BJ (cell line): ENCODE results near the gene ARID3A. TPM values are rescaled to one million over a fixed set of nuclear protein-coding genes. Genes with fewer than 3 reads are reported as not detected.

ENCODE experiments used
- CTCF ChIA-PET: fragments of 350-600 bp; formaldehyde crosslinking; extraction: SDS; loops from one replicate; lab custom pipeline; 2021; ENCODE audit warnings: antibody characterized with exemption, inconsistent platforms; lab: Yijun Ruan, JAX
- POLR2A ChIA-PET: fragments of 300-600 bp; sonication (Branson Sonifier 250); formaldehyde crosslinking; extraction: SDS; loops from one replicate; lab custom pipeline; 2021; ENCODE audit warnings: antibody characterized with exemption; lab: Charles Lee
- DNase-seq: peaks from one replicate; pipeline ENCODE4 v3.0.0-alpha.2; 2011; ENCODE audit warnings: low read depth
- H3K27me3 ChIP-seq: 2 replicates; pipeline ENCODE4 v1.6.0; 2011; ENCODE audit warnings: low read length; ENCODE audit not compliant: control insufficient read depth, insufficient read depth
- H3K36me3 ChIP-seq: 2 replicates; pipeline ENCODE4 v1.5.1; 2011; ENCODE audit warnings: low read length; ENCODE audit not compliant: control insufficient read depth, insufficient read depth
- H3K4me3 ChIP-seq: 2 replicates; pipeline ENCODE4 v1.5.1; 2011; ENCODE audit warnings: low read depth, mild to moderate bottlenecking, control low read depth, low read length
- CTCF ChIP-seq: IDR thresholded peaks from 2 replicates; pipeline ENCODE4 v1.5.1; 2011; ENCODE audit warnings: low read depth, mild to moderate bottlenecking, control low read depth, inconsistent platforms, low read length, moderate library complexity; ENCODE audit not compliant: insufficient read depth
- polyA plus RNA-seq: library from polyadenylated mRNA; depleted of rRNA; stranded (reverse); fragments of >200 nt; gene quantifications from 2 replicates; pipeline ENCODE4 v1.2.3, GENCODE V29; 2011

The ARID3A gene
- polyA plus RNA-seq, 1 experiment = 17.4 TPM

- no peak for TF ChIP-seq CTCF
- H3K4me3 ChIP-seq = no peak overlapping the region
- H3K27me3 ChIP-seq = no peaks in the 10 kb centered on the region
- DNase-seq = no peak
- ChIA-PET POLR2A (no interaction called here), CTCF (interaction anchor here (1.0 to 1.5 kb wide), 3 partner anchors 8 to 17 kb away, joined by 3 to 6 read pairs (median 3); partner anchors contain the start of gene WDR18)
- peaks cover 41% of the 10 kb centered on the region for H3K36me3 ChIP-seq
Observed at GRCh38 chr19:966485-967088, 40.8 kb downstream of the ARID3A start.

GRCh38 chr19:970695-971094 is 44.9 kb downstream of the ARID3A start:
- CTCF ChIA-PET = interaction anchor here (0.8 to 2.7 kb wide), 3 partner anchors 11 to 15 kb away, joined by 3 to 10 read pairs (median 5); partner anchors contain the start of gene WDR18
- POLR2A ChIA-PET = no interaction called here
- H3K27me3 ChIP-seq = no peaks in the 10 kb centered on the region
- TF ChIP-seq CTCF = peak; percentile 74
- H3K4me3 ChIP-seq = no peak overlapping the region
- H3K36me3 ChIP-seq = peaks cover 37% of the 10 kb centered on the region
- DNase-seq = no peak

GRCh38 chr19:971795-972194 is 46.0 kb downstream of the ARID3A start:
- H3K27me3 ChIP-seq = no peaks in the 10 kb centered on the region
- TF ChIP-seq CTCF = no peak
- ChIA-PET CTCF (no interaction called here), POLR2A (no interaction called here)
- H3K4me3 ChIP-seq = no peak overlapping the region
- DNase-seq = no peak
- peaks cover 35% of the 10 kb centered on the region for H3K36me3 ChIP-seq

GRCh38 chr19:972281-972680 is 46.4 kb downstream of the ARID3A start:
- TF ChIP-seq CTCF = no peak
- POLR2A ChIA-PET = no interaction called here
- Histone ChIP-seq H3K4me3 (no peak overlapping the region), H3K36me3 (peaks cover 34% of the 10 kb centered on the region), H3K27me3 (no peaks in the 10 kb centered on the region)
- CTCF ChIA-PET = no interaction called here
- DNase-seq = no peak

- ChIA-PET CTCF (no interaction called here), POLR2A (no interaction called here)
- DNase-seq = no peak
- TF ChIP-seq CTCF = no peak
- Histone ChIP-seq H3K4me3 (no peak overlapping the region), H3K36me3 (peaks cover 27% of the 10 kb centered on the region), H3K27me3 (no peaks in the 10 kb centered on the region)
Observed at GRCh38 chr19:973726-974563, 48.1 kb downstream of the ARID3A start.
